Adrenal gland (tissue), 5 donors: ENCODE results near the gene CROT.

ENCODE experiments used
- POLR2A ChIP-seq, 2 donors: fragments of 450-650 bp; IDR thresholded peaks; one replicate each; pipeline ENCODE4 v1.6.1; 2017; ENCODE audit warnings: antibody characterized with exemption in 2 of 2, mild to moderate bottlenecking in 2 of 2, moderate library complexity in 1 of 2
- TF ChIP-seq, protein P1 (sequence below), 6 experiments: fragments of 450-650 bp in 4 of 6; fragments of 200-600 bp in 2 of 6; sonication (generic) in 1 of 6; IDR thresholded peaks; 1 replicate in 5 of 6; 2 replicates in 1 of 6; pipeline versions ENCODE4 v1.5.1 to v1.8.0; 2016 to 2021; ENCODE audit warnings: antibody characterized with exemption in 6 of 6, mild to moderate bottlenecking in 2 of 6, moderate library complexity in 1 of 6
- donor health status: DM: no; HTN: no; CAD: no.

DNA sequence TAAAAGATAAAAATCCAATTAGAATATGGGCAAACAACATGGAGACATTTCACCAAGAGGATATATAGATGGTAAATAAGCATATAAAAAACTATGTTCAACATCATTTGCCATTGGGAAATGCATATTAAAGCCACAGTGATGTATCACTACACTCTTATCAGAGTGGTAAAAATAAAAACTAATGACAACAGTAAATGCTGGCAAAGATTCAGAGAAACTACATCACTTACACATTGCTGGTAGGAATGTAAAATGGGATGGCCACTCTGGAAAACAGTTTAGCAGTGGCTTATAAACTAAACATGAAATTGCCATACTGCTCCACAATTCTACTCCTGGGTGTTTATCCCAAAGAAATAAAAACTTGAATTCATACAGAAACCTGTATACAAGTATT is 59.2 kb downstream of the CROT start:
- TF ChIP-seq POLR2A (IDR thresholded peaks at IDR 0.05), result no peak
- TF ChIP-seq, protein P1, sequence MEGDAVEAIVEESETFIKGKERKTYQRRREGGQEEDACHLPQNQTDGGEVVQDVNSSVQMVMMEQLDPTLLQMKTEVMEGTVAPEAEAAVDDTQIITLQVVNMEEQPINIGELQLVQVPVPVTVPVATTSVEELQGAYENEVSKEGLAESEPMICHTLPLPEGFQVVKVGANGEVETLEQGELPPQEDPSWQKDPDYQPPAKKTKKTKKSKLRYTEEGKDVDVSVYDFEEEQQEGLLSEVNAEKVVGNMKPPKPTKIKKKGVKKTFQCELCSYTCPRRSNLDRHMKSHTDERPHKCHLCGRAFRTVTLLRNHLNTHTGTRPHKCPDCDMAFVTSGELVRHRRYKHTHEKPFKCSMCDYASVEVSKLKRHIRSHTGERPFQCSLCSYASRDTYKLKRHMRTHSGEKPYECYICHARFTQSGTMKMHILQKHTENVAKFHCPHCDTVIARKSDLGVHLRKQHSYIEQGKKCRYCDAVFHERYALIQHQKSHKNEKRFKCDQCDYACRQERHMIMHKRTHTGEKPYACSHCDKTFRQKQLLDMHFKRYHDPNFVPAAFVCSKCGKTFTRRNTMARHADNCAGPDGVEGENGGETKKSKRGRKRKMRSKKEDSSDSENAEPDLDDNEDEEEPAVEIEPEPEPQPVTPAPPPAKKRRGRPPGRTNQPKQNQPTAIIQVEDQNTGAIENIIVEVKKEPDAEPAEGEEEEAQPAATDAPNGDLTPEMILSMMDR (IDR thresholded peaks at IDR 0.05), result no peak
